Endothelial cell of umbilical vein (primary cell): Measurements from ENCODE around the gene NCMAP. TPM values are rescaled to one million over a fixed set of nuclear protein-coding genes. Genes with fewer than 3 reads are reported as not detected.

Source experiments
- BruUV-seq: library from RNA; stranded (reverse); fragments of 400-500 nt; replicated peaks from 2 replicates; lab custom pipeline; 2021; lab: Mats Ljungman, UMichigan
- CTCF ChIA-PET: fragments of 300-600, 350-600 bp; sonication (Branson Sonifier 250); formaldehyde crosslinking; loops from one replicate; lab custom pipeline; 2021; ENCODE audit warnings: antibody characterized with exemption, inconsistent platforms; lab: Charles Lee
- POLR2A ChIA-PET: fragments of 300-600, 350-600 bp; sonication (Branson Sonifier 250); formaldehyde crosslinking; loops from one replicate; lab custom pipeline; 2021; ENCODE audit warnings: antibody characterized with exemption, inconsistent platforms; lab: Charles Lee
- DNase-seq: peaks from one replicate; pipeline ENCODE4 v3.0.0-alpha.2; 2011; ENCODE audit warnings: low read depth, low spot score
- FAIRE-seq: peaks from 2 replicates; lab custom pipeline; 2011; peaks lifted over from hg19 to GRCh38; lab: Jason Lieb, UNC
- H2AFZ ChIP-seq: 2 replicates; pipeline ENCODE4 v1.6.0; 2012; ENCODE audit warnings: low read depth, low read length, control low read depth, inconsistent platforms
- H3K27ac ChIP-seq: 2 replicates; pipeline ENCODE4 v1.5.1; 2011; ENCODE audit warnings: low read depth, mild to moderate bottlenecking, control low read depth, low read length, moderate library complexity; ENCODE audit not compliant: insufficient read depth
- H3K27me3 ChIP-seq, 2 experiments: 2 replicates each; pipeline versions ENCODE4 v1.6.0 to v1.6.1; 2011; ENCODE audit warnings: low read length in 2 of 2, mixed read lengths in 1 of 2; ENCODE audit not compliant: control insufficient read depth in 2 of 2, insufficient read depth in 2 of 2
- H3K36me3 ChIP-seq, 2 experiments: 2 replicates in 1 of 2; 3 replicates in 1 of 2; pipeline ENCODE4 v1.5.1; 2011; ENCODE audit warnings: low read length in 2 of 2, mild to moderate bottlenecking in 1 of 2, moderate library complexity in 1 of 2; ENCODE audit not compliant: control insufficient read depth in 2 of 2, insufficient read depth in 2 of 2; ENCODE audit errors: extremely low read depth in 1 of 2
- H3K4me1 ChIP-seq: 3 replicates; pipeline ENCODE4 v1.5.1; 2011; ENCODE audit warnings: mild to moderate bottlenecking, low read length; ENCODE audit not compliant: control insufficient read depth, insufficient read depth; ENCODE audit errors: extremely low read depth
- H3K4me2 ChIP-seq: 2 replicates; pipeline ENCODE4 v1.6.1; 2011; ENCODE audit warnings: low read length, control low read depth, mixed read lengths; ENCODE audit not compliant: insufficient read depth
- H3K4me3 ChIP-seq, 3 experiments: fragments of 200-600 bp in 1 of 3; sonication (generic), shearing (Covaris generic) in 1 of 3; replicated peaks in 1 of 3; 2 replicates each; pipeline ENCODE4 v1.5.1; 2011 to 2016; ENCODE audit warnings: control low read depth in 3 of 3, low read length in 3 of 3, mild to moderate bottlenecking in 2 of 3, inconsistent platforms in 1 of 3, low read depth in 1 of 3, moderate library complexity in 1 of 3; ENCODE audit not compliant: insufficient read depth in 1 of 3
- H3K79me2 ChIP-seq: 2 replicates; pipeline ENCODE4 v1.6.0; 2012; ENCODE audit warnings: low read length, inconsistent platforms; ENCODE audit not compliant: control insufficient read depth, insufficient read depth
- H3K9ac ChIP-seq: replicated peaks from 2 replicates; pipeline ENCODE3; 2011; ENCODE audit warnings: low read length, control low read depth; ENCODE audit not compliant: insufficient read depth; ENCODE audit errors: extremely low read depth
- H3K9me1 ChIP-seq: replicated peaks from 3 replicates; pipeline ENCODE4 v1.6.0; 2011; ENCODE audit warnings: mild to moderate bottlenecking, low read length; ENCODE audit not compliant: control insufficient read depth, insufficient read depth; ENCODE audit errors: extremely low read depth
- H3K9me3 ChIP-seq: replicated peaks from 2 replicates; pipeline ENCODE4 v1.5.1; 2012; ENCODE audit warnings: low read length, inconsistent platforms; ENCODE audit not compliant: control insufficient read depth, insufficient read depth
- H4K20me1 ChIP-seq: replicated peaks from 2 replicates; pipeline ENCODE3; 2011; ENCODE audit warnings: mild to moderate bottlenecking, low read length; ENCODE audit not compliant: control insufficient read depth, insufficient read depth; ENCODE audit errors: extremely low read depth
- FOS ChIP-seq: IDR thresholded peaks from 2 replicates; pipeline ENCODE4 v1.6.1; 2011; ENCODE audit warnings: mild to moderate bottlenecking, low read length, moderate library complexity, borderline replicate concordance; ENCODE audit not compliant: insufficient read depth
- MYC ChIP-seq: IDR thresholded peaks from one replicate; pipeline ENCODE4 v1.6.1; 2011; ENCODE audit warnings: mild to moderate bottlenecking, low read depth, low read length
- POLR2AphosphoS5 ChIP-seq: IDR thresholded peaks from 2 replicates; pipeline ENCODE4 v1.6.1; 2012; ENCODE audit warnings: low read depth, mild to moderate bottlenecking, control low read depth, low read length, moderate library complexity; ENCODE audit not compliant: insufficient read depth
- dilution Hi-C: fragments of 300-500 bp; cut with MboI; formaldehyde crosslinking; loops from one replicate; pipeline ENCODE4 v1.15.0; 2019; ENCODE audit warnings: low sequenced_read_pairs; ENCODE audit not compliant: extremely low pct_ligation_motif_present
- intact Hi-C: fragments of 100-400 bp; cut with micrococcal nuclease; formaldehyde crosslinking; loops from one replicate; pipeline ENCODE4 v1.10.0; 2022
- polyA plus RNA-seq, 4 experiments: library from polyadenylated mRNA; depleted of rRNA in 3 of 4; stranded (reverse) in 3 of 4; unstranded in 1 of 4; fragments of >200 nt; gene quantifications; 2 replicates each; pipeline versions ENCODE4 v1.2.1 to v1.2.3, GENCODE V29; 2011 to 2012; ENCODE audit warnings: missing spikeins in 1 of 4
- total RNA-seq: library from RNA; stranded (reverse); gene quantifications from 2 replicates; pipeline ENCODE4 v1.2.3, GENCODE V29; 2021
- TF ChIP-seq, protein P1 (sequence below), 2 donors: IDR thresholded peaks; 1 replicate in 1 of 2; 2 replicates in 1 of 2; pipeline ENCODE4 v1.5.1; 2011; ENCODE audit warnings: low read length in 2 of 2, mild to moderate bottlenecking in 2 of 2, moderate library complexity in 2 of 2, control low read depth in 1 of 2, inconsistent platforms in 1 of 2, low read depth in 1 of 2; ENCODE audit not compliant: insufficient read depth in 1 of 2; ENCODE audit errors: extremely low read depth in 1 of 2
- TF ChIP-seq, protein P2 (sequence below): IDR thresholded peaks from 2 replicates; pipeline ENCODE4 v1.6.1; 2011; ENCODE audit not compliant: insufficient read depth, insufficient read length

Gene NCMAP
- total and polyA plus RNA-seq, 2 donors (not counting 3 experiments of a cell fraction or from before 2014, with no cell fraction given): not detected

DNA sequence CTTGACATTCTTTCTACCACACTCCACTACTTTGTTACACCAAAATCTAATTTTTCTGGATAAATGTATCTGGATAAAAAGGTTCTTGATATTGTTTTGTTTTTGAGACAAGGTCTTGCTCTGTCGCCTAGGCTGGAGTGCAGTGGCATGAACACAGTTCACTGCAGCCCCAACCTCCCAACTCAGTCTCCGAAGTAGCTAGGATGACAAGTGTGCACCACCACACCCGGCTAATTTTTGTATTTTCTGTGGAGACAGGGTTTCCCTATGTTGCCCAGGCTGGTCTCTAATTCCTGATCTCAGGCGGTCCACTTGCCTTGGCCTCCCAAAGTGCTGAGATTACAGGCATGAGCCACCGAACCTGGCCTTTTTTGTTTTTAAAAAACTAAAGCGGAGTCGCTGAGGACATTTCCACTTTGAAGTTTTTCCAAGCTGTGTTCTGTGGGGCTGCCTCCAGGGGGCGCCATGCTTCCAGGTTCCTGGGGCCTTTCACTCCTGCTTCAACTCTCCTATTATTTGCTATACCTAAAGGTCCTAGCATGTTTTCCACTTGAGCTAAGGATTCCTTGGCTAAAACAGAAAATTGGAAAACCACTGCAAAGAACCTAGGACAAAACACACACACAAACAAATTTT is 14.1 kb upstream of the NCMAP start:
- H3K9ac ChIP-seq: no peak overlapping the region
- BruUV-seq: no TSS peak
- DNase-seq (no peak), FAIRE-seq (peak; percentile 70)
- no peaks in the 10 kb centered on the region for H3K36me3 ChIP-seq
- peaks cover 0 to 2% of the 10 kb centered on the region in 2 experiments for H3K27me3 ChIP-seq
- dilution Hi-C loops: no loop called here
- no peak overlapping the region for H3K4me3 ChIP-seq
- POLR2A ChIA-PET: no interaction called here
- H2AFZ ChIP-seq: no peak overlapping the region
- no peak overlapping the region for H3K27ac ChIP-seq
- no peak overlapping the region for H3K4me2 ChIP-seq
- H3K4me1 ChIP-seq: peaks cover 3% of the 10 kb centered on the region
- H3K9me1 ChIP-seq: no peaks in the 10 kb centered on the region
- H4K20me1 ChIP-seq: no peaks in the 10 kb centered on the region
- no peak for TF ChIP-seq MYC
- TF ChIP-seq, protein P1, sequence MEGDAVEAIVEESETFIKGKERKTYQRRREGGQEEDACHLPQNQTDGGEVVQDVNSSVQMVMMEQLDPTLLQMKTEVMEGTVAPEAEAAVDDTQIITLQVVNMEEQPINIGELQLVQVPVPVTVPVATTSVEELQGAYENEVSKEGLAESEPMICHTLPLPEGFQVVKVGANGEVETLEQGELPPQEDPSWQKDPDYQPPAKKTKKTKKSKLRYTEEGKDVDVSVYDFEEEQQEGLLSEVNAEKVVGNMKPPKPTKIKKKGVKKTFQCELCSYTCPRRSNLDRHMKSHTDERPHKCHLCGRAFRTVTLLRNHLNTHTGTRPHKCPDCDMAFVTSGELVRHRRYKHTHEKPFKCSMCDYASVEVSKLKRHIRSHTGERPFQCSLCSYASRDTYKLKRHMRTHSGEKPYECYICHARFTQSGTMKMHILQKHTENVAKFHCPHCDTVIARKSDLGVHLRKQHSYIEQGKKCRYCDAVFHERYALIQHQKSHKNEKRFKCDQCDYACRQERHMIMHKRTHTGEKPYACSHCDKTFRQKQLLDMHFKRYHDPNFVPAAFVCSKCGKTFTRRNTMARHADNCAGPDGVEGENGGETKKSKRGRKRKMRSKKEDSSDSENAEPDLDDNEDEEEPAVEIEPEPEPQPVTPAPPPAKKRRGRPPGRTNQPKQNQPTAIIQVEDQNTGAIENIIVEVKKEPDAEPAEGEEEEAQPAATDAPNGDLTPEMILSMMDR (IDR thresholded peaks at IDR 0.05; ENCODE audit: extremely low read depth in 1 of 2, insufficient read depth in 1 of 2, low read depth in 1 of 2, low read length in 2 of 2): peak; percentile 46 to 47
- TF ChIP-seq, protein P2, sequence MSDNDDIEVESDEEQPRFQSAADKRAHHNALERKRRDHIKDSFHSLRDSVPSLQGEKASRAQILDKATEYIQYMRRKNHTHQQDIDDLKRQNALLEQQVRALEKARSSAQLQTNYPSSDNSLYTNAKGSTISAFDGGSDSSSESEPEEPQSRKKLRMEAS: no peak
- no peaks in the 10 kb centered on the region for H3K9me3 ChIP-seq
- no peaks in the 10 kb centered on the region for H3K79me2 ChIP-seq
- intact Hi-C loops: loop anchor here (1.0 kb wide), 1 partner anchor 93 kb away; no protein-coding TSS in a partner anchor
- CTCF ChIA-PET: interaction anchor here (0.6 to 2.4 kb wide), 11 partner anchors 13 to 726 kb away, joined by 3 to 21 read pairs (median 4); no protein-coding TSS in a partner anchor

DNA sequence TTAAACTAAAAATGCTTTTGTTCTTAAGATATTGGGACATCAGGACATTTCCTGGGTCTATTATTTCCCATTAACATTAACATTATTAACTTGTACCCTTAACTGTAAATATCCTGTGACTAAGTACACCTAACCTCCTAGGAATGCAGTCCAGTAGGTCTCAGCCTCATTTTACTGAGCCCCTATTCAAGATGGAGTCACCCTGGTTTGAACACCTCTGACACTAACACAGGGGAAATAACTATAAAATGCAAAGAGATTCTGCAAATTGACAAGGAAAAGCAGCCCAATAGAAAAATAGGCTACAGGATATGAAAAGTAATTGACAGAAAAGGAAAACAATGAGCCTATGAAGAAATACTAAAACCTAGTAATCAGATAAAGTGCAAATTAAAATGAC is 11.6 kb upstream of the NCMAP start:
- Histone ChIP-seq H3K36me3 (no peaks in the 10 kb centered on the region), H4K20me1 (no peaks in the 10 kb centered on the region), H3K9ac (no peak overlapping the region), H3K4me3 (no peak overlapping the region), H2AFZ (no peak overlapping the region), H3K9me1 (no peaks in the 10 kb centered on the region), H3K27me3 (peaks cover 2 to 5% of the 10 kb centered on the region in 2 experiments), H3K4me1 (peaks cover 3% of the 10 kb centered on the region), H3K79me2 (no peaks in the 10 kb centered on the region), H3K4me2 (no peak overlapping the region), H3K9me3 (no peaks in the 10 kb centered on the region), H3K27ac (no peak overlapping the region)
- dilution Hi-C loops: no loop called here
- FAIRE-seq (no peak), DNase-seq (no peak)
- BruUV-seq: no TSS peak
- CTCF ChIA-PET: interaction anchor here (1.5 kb wide), 1 partner anchor 345 kb away, joined by 5 read pairs; no protein-coding TSS in a partner anchor
- intact Hi-C loops: no loop called here
- no peak for TF ChIP-seq MYC
- TF ChIP-seq, protein P1 (IDR thresholded peaks at IDR 0.05; ENCODE audit: extremely low read depth in 1 of 2, insufficient read depth in 1 of 2, low read depth in 1 of 2, low read length in 2 of 2): no peak
- no peak for TF ChIP-seq POLR2AphosphoS5
- no peak for TF ChIP-seq FOS
- POLR2A ChIA-PET: no interaction called here
